ENCODE measurements around the gene KATNAL1.

The KATNAL1 gene

DNA sequence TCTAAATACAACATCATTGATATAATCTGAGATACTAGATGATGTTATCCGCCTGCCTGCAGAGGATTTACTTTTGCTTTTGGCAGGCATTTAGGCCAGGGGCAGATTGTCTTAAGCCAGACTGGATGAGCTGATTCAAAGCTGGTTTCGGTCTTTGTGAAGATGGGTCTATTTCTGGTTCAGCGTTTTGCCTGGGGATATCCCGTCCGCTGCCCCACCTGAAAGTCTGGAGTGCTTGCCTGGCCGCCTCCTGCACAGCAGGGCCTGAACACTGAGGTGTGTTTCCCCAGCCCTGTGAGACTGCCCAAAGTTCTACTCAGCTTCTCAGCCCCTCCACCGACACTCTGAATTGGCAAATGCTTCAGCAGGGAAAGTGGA lies 149.7 kb downstream of the KATNAL1 start:
- ChIA-PET CTCF (interaction anchor here (0.6 to 9.0 kb wide), 14 partner anchors 8 to 394 kb away, joined by 3 to 248 read pairs (median 8); no protein-coding TSS in a partner anchor), POLR2A (no interaction called here)
- H3K4me3 ChIP-seq (ENCODE audit: low read depth, low read length) = no peak overlapping the region
- TF ChIP-seq, protein P1, sequence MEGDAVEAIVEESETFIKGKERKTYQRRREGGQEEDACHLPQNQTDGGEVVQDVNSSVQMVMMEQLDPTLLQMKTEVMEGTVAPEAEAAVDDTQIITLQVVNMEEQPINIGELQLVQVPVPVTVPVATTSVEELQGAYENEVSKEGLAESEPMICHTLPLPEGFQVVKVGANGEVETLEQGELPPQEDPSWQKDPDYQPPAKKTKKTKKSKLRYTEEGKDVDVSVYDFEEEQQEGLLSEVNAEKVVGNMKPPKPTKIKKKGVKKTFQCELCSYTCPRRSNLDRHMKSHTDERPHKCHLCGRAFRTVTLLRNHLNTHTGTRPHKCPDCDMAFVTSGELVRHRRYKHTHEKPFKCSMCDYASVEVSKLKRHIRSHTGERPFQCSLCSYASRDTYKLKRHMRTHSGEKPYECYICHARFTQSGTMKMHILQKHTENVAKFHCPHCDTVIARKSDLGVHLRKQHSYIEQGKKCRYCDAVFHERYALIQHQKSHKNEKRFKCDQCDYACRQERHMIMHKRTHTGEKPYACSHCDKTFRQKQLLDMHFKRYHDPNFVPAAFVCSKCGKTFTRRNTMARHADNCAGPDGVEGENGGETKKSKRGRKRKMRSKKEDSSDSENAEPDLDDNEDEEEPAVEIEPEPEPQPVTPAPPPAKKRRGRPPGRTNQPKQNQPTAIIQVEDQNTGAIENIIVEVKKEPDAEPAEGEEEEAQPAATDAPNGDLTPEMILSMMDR (IDR thresholded peaks at IDR 0.05; ENCODE audit: insufficient read depth, low read length, missing control alignments) = no peak
- no peak for DNase-seq (ENCODE audit: low read depth, low spot score)

DNA sequence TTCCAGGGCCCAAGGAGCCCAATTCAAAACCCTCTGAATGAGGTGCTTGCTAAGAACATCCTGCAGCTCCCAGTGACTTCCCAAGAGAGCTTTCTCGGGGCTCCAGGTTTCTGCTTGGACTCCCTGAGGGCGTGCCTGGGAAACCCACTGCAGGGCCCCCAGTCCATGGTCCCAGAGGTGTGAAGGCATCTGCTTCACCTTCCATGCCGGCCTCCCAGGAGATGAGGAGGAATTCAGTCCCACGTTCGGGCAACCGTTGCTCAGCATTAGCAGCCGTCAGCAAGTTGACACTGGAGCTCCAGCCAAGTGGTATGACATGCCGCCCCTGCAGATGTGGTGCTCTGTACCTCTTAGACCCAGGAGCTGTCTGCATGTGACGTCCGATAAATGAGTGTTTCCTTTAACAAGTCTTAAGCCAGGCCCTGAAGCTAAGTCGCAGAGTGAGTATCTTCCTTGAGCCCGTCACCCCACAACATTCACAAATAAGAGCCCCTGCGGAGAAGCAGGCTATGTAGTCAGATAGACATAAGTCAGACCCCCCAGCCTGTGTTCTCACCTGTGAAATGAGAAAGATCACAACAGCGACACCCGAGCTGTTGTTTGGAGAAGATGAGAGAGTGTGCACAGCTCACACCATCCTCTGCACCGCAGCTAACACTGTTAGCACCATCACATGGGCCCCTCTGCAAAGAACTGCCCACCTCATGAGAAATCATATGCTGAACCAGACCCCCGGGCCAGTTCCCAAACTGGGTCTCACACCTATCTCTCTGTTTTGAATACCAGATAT lies 150.3 kb downstream of the KATNAL1 start:
- TF ChIP-seq, protein P1 (IDR thresholded peaks at IDR 0.05; ENCODE audit: insufficient read depth, low read length, missing control alignments) = no peak
- CTCF ChIA-PET = interaction anchor here (0.8 to 9.0 kb wide), 9 partner anchors 8 to 393 kb away, joined by 3 to 248 read pairs (median 16); no protein-coding TSS in a partner anchor
- POLR2A ChIA-PET = no interaction called here
- H3K4me3 ChIP-seq (ENCODE audit: low read depth, low read length) = no peak overlapping the region
- DNase-seq (ENCODE audit: low read depth, low spot score) = no peak

DNA sequence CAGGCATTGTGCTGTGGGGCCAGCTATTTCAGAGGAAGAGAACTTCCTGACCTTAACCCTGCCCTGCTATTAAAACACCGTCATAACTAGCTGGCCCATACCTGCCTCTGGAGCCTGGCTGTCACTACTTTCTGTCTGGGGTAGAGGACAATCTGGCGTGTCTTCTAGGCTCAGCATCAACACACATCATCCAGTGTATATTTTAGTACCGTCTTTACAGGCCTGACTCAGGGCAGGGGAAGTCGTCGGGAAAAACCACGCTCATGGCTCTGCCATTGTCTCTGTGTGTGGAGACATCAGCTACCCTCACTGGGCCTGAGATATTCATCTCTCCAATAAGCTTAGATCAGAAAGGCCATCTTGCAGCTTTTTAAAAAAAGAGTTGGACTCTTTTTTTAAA lies 151.1 kb downstream of the KATNAL1 start:
- ChIA-PET POLR2A (no interaction called here), CTCF (interaction anchor here (1.4 to 9.0 kb wide), 4 partner anchors 11 to 385 kb away, joined by 4 to 248 read pairs (median 31); no protein-coding TSS in a partner anchor)
- TF ChIP-seq, protein P1 (IDR thresholded peaks at IDR 0.05; ENCODE audit: insufficient read depth, low read length, missing control alignments) = no peak
- H3K4me3 ChIP-seq (ENCODE audit: low read depth, low read length) = no peak overlapping the region
- no peak for DNase-seq (ENCODE audit: low read depth, low spot score)

DNA sequence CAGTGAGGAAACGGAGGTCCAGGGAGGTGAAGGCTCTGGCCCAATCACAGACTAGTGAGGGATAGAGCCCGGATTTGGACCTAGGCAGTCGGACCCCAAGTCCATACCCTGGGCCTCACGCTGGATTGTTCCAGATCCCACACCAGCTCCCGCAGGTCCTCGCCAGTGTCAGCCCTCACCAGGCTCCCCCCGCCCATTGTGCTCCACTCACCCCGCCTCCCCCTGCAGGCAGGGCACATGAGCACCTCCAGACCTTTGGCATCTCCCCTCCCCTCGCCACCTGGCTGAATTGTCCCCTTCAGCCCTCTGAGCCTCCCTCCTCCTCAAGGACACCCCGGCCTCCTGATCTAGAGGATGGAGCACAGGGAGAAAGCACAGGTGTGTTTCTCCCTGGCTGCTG lies 152.4 kb downstream of the KATNAL1 start:
- POLR2A ChIA-PET = no interaction called here
- CTCF ChIA-PET = interaction anchor here (2.6 to 15.1 kb wide), 3 partner anchors 10 to 25 kb away, joined by 6 to 248 read pairs (median 231); no protein-coding TSS in a partner anchor

DNA sequence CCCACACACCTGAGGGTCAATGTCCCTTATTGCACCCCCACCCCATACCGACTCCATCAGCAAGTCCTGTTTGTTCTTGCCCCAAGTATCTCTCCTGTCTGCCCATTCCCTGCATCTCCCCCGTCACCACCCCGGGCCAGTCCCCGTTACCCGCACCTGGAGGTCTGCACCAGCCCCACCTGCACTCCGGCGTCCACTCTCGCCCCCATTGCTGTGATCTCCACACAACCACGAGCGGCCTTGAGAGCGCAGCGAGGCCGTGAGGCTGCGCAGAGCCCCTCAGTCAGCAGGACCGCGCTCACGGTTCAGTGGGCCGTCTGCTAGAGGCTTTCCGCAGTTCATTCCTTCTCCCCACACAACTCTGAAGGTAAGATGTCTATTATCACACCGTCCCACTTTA lies 152.8 kb downstream of the KATNAL1 start:
- DNase-seq (ENCODE audit: low read depth, low spot score) = no peak
- no peak overlapping the region for H3K4me3 ChIP-seq (ENCODE audit: low read depth, low read length)
- TF ChIP-seq, protein P1 (IDR thresholded peaks at IDR 0.05; ENCODE audit: insufficient read depth, low read length, missing control alignments) = no peak
- POLR2A ChIA-PET = no interaction called here
- CTCF ChIA-PET = interaction anchor here (2.6 to 15.1 kb wide), 2 partner anchors 9 to 23 kb away, joined by 6 to 231 read pairs; no protein-coding TSS in a partner anchor

More for the DNA sequence above, 152.4 kb downstream of the KATNAL1 start:
- TF ChIP-seq, protein P1 (IDR thresholded peaks at IDR 0.05; ENCODE audit: insufficient read depth, low read length, missing control alignments) = no peak
- no peak overlapping the region for H3K4me3 ChIP-seq (ENCODE audit: low read depth, low read length)
- DNase-seq (ENCODE audit: low read depth, low spot score) = no peak
